Transverse colon (tissue), 4 donors: ENCODE results near the gene HIVEP3. TPM values are rescaled to one million over a fixed set of nuclear protein-coding genes. Genes with fewer than 3 reads are reported as not detected.

Source experiments
- DNase-seq: peaks from one replicate; pipeline ENCODE4 v3.0.0-alpha.2; 2019
- H3K27ac ChIP-seq, 4 donors: fragments of 200-600 bp; sonication (generic); 2 replicates each; pipeline ENCODE4 v1.5.1; 2016 to 2018; ENCODE audit warnings: inconsistent platforms in 4 of 4
- H3K27me3 ChIP-seq: fragments of 200-600 bp; sonication (generic); 2 replicates; pipeline ENCODE4 v1.5.1; 2017; ENCODE audit warnings: inconsistent platforms
- H3K36me3 ChIP-seq, 4 donors: fragments of 200-600 bp; sonication (generic); 2 replicates each; pipeline ENCODE4 v1.5.1; 2017 to 2019; ENCODE audit warnings: inconsistent platforms in 4 of 4
- H3K4me1 ChIP-seq, 4 donors: fragments of 200-600 bp; sonication (generic); 2 replicates each; pipeline ENCODE4 v1.5.1; 2017 to 2020; ENCODE audit warnings: inconsistent platforms in 4 of 4
- H3K4me3 ChIP-seq, 4 donors: fragments of 200-600 bp; sonication (generic); 1 replicate in 1 of 4; 2 replicates in 3 of 4; pipeline versions ENCODE4 v1.5.1 to v1.6.1; 2017 to 2019; ENCODE audit warnings: inconsistent platforms in 4 of 4
- H3K9me3 ChIP-seq, 2 donors: fragments of 200-600 bp; sonication (generic); 2 replicates each; pipeline ENCODE4 v1.5.1; 2017 to 2019; ENCODE audit warnings: inconsistent platforms in 2 of 2
- EP300 ChIP-seq: sonication (generic); formaldehyde crosslinking; IDR thresholded peaks from one replicate; pipeline ENCODE4 v1.6.1; 2017; ENCODE audit warnings: antibody characterized with exemption, low read depth
- POLR2A ChIP-seq: fragments of 450-650 bp; IDR thresholded peaks from one replicate; pipeline ENCODE4 v1.6.1; 2016; ENCODE audit warnings: antibody characterized with exemption, mild to moderate bottlenecking, moderate library complexity
- POLR2AphosphoS5 ChIP-seq, 3 donors: sonication (generic); formaldehyde crosslinking; IDR thresholded peaks; one replicate each; pipeline ENCODE4 v1.6.1; 2016; ENCODE audit warnings: antibody characterized with exemption in 3 of 3
- WGBS, 2 donors: methylation state at CpG; one replicate each; pipeline ENCODE4 v1.1.5; 2018; ENCODE audit warnings: low coverage in 1 of 2; 5-methylcytosine and 5-hydroxymethylcytosine counted together
- in situ Hi-C, 4 donors: fragments of 200-750 bp; cut with MboI; loops; one replicate each; pipeline versions ENCODE4 v1.15.0 to v1.15.1; 2017; ENCODE audit warnings: low sequenced_read_pairs in 3 of 4, low pct_ligation_motif_present in 1 of 4, low pct_unique_long_range_greater_than_20kb in 1 of 4
- intact Hi-C: fragments of 100-400 bp; cut with DNase I; formaldehyde crosslinking; loops from one replicate; pipeline ENCODE4 v1.15.1; 2023; ENCODE audit warnings: low total_unique reads
- total RNA-seq, 4 donors: library from RNA; depleted of rRNA; stranded (reverse); fragments of >200 nt; gene quantifications; one replicate each; pipeline ENCODE4 v1.1.0, GENCODE V29; 2016
- TF ChIP-seq, protein P1 (sequence below), 5 experiments: fragments of 200-600 bp in 3 of 5; fragments of 450-650 bp in 2 of 5; sonication (generic) in 3 of 5; IDR thresholded peaks; 1 replicate in 2 of 5; 2 replicates in 3 of 5; pipeline ENCODE4 v1.5.1; 2016 to 2017; ENCODE audit warnings: antibody characterized with exemption in 5 of 5, inconsistent platforms in 3 of 5, mild to moderate bottlenecking in 2 of 5, moderate library complexity in 1 of 5

The HIVEP3 gene
- total RNA-seq, 4 donors from 2014 or later, result 3.7 to 15.0 (median 5.2) TPM

DNA sequence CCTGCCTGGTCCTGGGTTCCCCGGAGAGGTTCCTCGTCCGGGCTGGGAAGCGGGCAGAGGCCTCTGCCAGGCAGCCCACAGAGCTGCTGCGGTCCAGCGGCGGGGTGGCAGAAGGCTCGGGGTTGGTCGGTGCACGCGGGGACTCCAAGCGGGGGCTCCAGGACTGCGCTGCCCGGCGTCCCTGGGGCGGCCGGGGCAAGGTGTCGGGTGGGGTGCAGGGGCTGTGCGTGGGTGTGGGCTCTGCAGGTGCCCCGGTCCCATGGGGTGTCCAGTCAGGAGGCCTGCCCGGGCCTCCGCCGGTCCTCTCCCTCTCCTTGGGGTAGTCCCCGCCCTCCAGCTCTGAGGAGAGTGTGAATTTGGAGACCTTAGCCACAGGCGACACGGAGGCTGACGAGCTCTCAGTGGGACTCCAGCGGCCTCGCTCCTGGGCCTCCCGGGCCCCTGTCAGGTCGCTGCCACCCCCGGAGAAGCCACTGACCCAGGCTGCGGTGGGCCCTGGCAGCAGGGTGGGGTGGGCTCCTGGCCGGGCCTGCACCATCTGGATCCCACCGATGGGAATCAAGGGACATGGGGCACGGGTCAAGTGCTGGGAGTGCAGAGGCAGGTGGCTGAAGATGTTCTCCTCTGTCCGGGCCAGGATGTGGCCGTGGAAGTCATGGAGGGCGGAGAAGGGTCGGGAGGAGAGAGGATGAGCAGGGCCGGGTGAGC lies 408.0 kb downstream of the HIVEP3 start:
- no peak for TF ChIP-seq POLR2A
- no peak overlapping the region for H3K4me3 ChIP-seq
- H3K36me3 ChIP-seq, result no peaks in the 10 kb centered on the region
- H3K27me3 ChIP-seq, result no peaks in the 10 kb centered on the region
- in situ Hi-C loops, result no loop called here
- peaks cover 7 to 17% (median 14%) of the 10 kb centered on the region in 4 donors for H3K4me1 ChIP-seq
- no peak for DNase-seq
- H3K9me3 ChIP-seq, result no peaks in the 10 kb centered on the region
- 96 to 100% methylated on average over 4 to 37 of the region's 41 CpGs for WGBS, 2 donors
- intact Hi-C loops, result no loop called here
- H3K27ac ChIP-seq, result no peak overlapping the region

DNA sequence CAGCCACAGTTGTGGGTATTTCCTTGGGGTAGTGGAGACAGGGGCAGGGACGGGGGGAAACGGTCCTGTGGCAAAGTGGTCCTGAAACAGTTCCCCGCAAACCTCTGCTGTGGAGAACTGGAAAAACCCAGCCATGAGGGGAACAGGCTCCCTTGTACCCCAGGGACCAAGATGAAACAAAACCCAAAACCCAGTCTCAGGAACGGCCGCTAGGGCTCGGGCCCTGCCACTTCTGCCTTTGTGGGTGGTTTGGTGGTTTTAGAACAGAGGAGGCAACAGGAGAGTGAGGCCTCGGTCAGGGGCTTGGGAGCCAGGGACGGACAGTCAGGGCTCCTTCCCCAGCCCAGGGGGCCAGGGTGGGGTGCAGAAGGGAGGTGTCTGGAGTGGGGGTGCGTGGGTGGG lies 409.5 kb downstream of the HIVEP3 start:
- Histone ChIP-seq H3K27ac (no peak overlapping the region), H3K4me3 (no peak overlapping the region), H3K4me1 (peaks cover 0 to 3% (median 2%) of the 10 kb centered on the region in 4 donors), H3K36me3 (no peaks in the 10 kb centered on the region), H3K27me3 (no peaks in the 10 kb centered on the region), H3K9me3 (no peaks in the 10 kb centered on the region)
- TF ChIP-seq EP300 (no peak), POLR2AphosphoS5 (IDR thresholded peaks at IDR 0.05) (no peak), POLR2A (no peak)
- TF ChIP-seq, protein P1, sequence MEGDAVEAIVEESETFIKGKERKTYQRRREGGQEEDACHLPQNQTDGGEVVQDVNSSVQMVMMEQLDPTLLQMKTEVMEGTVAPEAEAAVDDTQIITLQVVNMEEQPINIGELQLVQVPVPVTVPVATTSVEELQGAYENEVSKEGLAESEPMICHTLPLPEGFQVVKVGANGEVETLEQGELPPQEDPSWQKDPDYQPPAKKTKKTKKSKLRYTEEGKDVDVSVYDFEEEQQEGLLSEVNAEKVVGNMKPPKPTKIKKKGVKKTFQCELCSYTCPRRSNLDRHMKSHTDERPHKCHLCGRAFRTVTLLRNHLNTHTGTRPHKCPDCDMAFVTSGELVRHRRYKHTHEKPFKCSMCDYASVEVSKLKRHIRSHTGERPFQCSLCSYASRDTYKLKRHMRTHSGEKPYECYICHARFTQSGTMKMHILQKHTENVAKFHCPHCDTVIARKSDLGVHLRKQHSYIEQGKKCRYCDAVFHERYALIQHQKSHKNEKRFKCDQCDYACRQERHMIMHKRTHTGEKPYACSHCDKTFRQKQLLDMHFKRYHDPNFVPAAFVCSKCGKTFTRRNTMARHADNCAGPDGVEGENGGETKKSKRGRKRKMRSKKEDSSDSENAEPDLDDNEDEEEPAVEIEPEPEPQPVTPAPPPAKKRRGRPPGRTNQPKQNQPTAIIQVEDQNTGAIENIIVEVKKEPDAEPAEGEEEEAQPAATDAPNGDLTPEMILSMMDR (IDR thresholded peaks at IDR 0.05), result no peak
- intact Hi-C loops (no loop called here), in situ Hi-C loops (no loop called here)
- DNase-seq, result no peak
- WGBS, 2 donors, result 80% methylated on average over 8 of the region's 9 CpGs; no CpG with 5 or more reads in 1 of the 2 donors

GRCh38 chr1:41508290-41508689 lies 410.4 kb downstream of the HIVEP3 start:
- no peak for DNase-seq
- Histone ChIP-seq H3K27me3 (no peaks in the 10 kb centered on the region), H3K27ac (no peak overlapping the region), H3K9me3 (no peaks in the 10 kb centered on the region), H3K36me3 (no peaks in the 10 kb centered on the region), H3K4me3 (no peak overlapping the region), H3K4me1 (no peaks in the 10 kb centered on the region)
- 70 to 100% methylated on average over 1 to 2 of the region's 2 CpGs for WGBS, 2 donors
- no peak for TF ChIP-seq EP300
- no peak for TF ChIP-seq POLR2AphosphoS5 (IDR thresholded peaks at IDR 0.05)
- TF ChIP-seq POLR2A, result no peak
- TF ChIP-seq, protein P1 (IDR thresholded peaks at IDR 0.05), result no peak
- intact Hi-C loops, result no loop called here
- in situ Hi-C loops, result no loop called here

DNA sequence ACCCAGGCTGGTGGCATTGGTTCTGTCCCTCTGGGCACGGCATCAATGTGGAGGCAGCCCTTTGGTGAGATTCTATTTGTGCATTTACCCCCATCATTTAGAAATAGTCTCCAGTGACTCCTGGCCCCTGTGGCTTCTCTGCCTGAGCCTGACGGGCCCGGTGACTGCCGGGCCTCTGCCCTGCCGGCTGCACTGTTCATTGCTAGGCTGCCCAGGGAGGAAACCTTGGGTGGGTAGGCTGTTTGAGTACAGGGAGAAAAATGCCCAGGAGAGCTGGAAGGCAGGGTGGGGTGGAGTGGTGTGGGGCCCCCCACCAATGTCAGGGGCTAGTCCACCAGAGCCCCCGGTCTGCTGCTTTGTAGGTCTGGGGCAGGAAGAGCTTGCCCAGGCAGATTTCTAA lies 410.9 kb downstream of the HIVEP3 start:
- Histone ChIP-seq H3K9me3 (no peaks in the 10 kb centered on the region), H3K27ac (no peak overlapping the region), H3K36me3 (no peaks in the 10 kb centered on the region), H3K27me3 (no peaks in the 10 kb centered on the region), H3K4me1 (no peaks in the 10 kb centered on the region), H3K4me3 (no peak overlapping the region)
- in situ Hi-C loops, result no loop called here
- intact Hi-C loops, result no loop called here
- TF ChIP-seq, protein P1 (IDR thresholded peaks at IDR 0.05), result no peak
- TF ChIP-seq EP300 (no peak), POLR2A (no peak), POLR2AphosphoS5 (IDR thresholded peaks at IDR 0.05) (no peak)
- WGBS, 2 donors, result 88% methylated on average over 6 of the region's 6 CpGs; no CpG with 5 or more reads in 1 of the 2 donors
- no peak for DNase-seq
